ENCODE measurements around the gene SLC27A4.

Gene SLC27A4

GRCh38 chr9:128405077-128405779 lies 64.9 kb downstream of the SLC27A4 start:
- in situ Hi-C loops (cut with HindIII; ENCODE audit: low pct_ligation_motif_present, low pct_unique_long_range_greater_than_20kb, low sequenced_read_pairs) = no loop called here
- no peak for DNase-seq

- in situ Hi-C loops (cut with HindIII; ENCODE audit: low pct_ligation_motif_present, low pct_unique_long_range_greater_than_20kb, low sequenced_read_pairs) = no loop called here
- no peak for DNase-seq
These were observed 65.4 kb downstream of the SLC27A4 start for GRCh38 chr9:128405780-128406171.

GRCh38 chr9:128406848-128407391 lies 66.6 kb downstream of the SLC27A4 start:
- in situ Hi-C loops (cut with HindIII; ENCODE audit: low pct_ligation_motif_present, low pct_unique_long_range_greater_than_20kb, low sequenced_read_pairs) = no loop called here
- no peak for DNase-seq

- in situ Hi-C loops (cut with HindIII; ENCODE audit: low pct_ligation_motif_present, low pct_unique_long_range_greater_than_20kb, low sequenced_read_pairs) = no loop called here
- no peak for DNase-seq
These were observed 68.7 kb downstream of the SLC27A4 start for GRCh38 chr9:128408963-128409431.

- in situ Hi-C loops (cut with HindIII; ENCODE audit: low pct_ligation_motif_present, low pct_unique_long_range_greater_than_20kb, low sequenced_read_pairs) = no loop called here
- no peak for DNase-seq
These were observed 69.1 kb downstream of the SLC27A4 start for GRCh38 chr9:128409450-128409849.

GRCh38 chr9:128409978-128410377 lies 69.7 kb downstream of the SLC27A4 start:
- in situ Hi-C loops (cut with HindIII; ENCODE audit: low pct_ligation_motif_present, low pct_unique_long_range_greater_than_20kb, low sequenced_read_pairs) = no loop called here
- DNase-seq = peak; percentile 26
